HT-29 (cell line): Measurements from ENCODE around the gene NSMF. TPM values are rescaled to one million over a fixed set of nuclear protein-coding genes. Genes with fewer than 3 reads are reported as not detected.

Experiments used
- DNase-seq: peaks from one replicate; pipeline ENCODE4 v3.0.0-alpha.2; 2015; ENCODE audit warnings: low spot score
- total RNA-seq: library from RNA; depleted of rRNA; stranded (reverse); fragments of >200 nt; shearing (Covaris generic); gene quantifications from 2 replicates; pipeline ENCODE4 v1.2.3, GENCODE V29; 2014

Gene NSMF
- total RNA-seq, 1 experiment from 2014 or later = 74.4 TPM

DNA sequence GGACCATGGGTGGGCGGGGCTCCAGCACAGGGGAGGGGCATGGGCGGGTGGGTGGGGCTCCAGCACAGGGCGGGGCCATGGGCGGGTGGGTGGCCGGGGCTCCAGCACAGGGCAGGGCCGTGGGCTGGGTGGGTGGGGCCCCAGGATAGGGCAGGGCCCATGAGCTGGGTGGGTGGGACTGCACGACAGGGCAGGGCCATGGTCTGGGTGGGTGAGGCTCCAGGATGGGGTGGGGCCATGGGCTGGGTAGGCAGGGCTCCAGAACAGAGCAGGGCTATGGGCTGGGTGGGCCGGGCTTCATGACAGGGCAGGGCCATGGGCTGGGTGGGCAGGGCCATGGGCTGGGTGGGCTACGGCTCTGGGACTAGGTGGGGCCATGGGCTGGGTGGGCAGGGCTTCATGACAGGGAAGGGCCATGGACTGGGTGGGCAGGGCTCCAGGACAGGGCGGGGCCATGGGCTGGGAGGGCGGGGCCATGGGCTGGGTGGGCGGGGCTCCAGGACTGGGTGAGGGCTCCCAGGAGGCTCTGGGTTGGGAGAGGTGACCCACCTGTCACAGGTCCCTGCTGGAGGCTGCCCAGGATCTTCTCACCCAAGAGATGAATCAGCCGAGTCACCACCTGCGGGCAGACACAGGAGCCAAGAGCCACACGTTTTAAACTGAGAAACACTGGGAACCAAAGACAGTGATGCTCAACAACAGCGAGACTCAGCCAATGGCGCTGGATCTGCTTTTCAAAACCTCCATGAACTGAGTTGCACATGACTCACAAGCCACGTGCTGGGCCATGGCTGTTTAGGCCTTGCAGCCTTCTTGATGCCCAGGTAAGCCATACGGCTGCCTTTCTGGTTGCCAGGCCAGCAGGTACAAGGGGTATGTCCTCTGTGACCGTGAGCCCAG lies 33.6 kb upstream of the NSMF start:
- peak; percentile 30 for DNase-seq

DNA sequence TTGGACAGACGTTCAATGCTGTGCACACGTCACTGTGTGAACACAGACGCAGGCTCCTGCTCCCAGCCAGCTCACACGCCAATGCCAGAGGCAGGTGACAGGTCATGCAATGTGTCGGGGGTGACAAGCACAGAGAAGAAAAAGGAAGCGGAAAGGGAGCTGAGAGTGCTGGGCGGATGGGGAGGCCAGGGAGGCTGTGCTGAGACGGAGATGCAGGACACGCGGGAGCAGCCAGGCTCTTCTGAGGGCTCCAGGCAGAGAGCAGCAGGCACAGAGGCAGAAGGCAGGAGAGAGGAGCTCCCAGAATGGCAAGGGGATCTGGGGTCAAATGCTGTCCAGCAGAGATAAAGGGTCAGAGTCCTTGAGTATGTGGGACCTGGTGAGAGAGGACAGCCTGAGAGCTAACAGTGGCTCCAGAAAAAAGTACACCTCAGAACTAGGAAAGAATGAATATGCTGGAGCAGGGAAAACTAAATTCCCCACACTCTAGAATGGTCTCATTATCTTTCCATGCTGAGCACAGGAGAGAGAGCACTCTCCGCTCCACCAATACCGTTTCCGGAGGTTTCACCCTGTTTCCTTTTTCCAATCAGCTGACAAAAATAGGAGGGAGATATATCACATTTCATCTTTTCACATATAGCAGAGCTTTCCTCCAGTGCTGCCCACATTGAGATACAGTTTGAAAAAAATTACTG lies 32.8 kb upstream of the NSMF start:
- DNase-seq = no peak

DNA sequence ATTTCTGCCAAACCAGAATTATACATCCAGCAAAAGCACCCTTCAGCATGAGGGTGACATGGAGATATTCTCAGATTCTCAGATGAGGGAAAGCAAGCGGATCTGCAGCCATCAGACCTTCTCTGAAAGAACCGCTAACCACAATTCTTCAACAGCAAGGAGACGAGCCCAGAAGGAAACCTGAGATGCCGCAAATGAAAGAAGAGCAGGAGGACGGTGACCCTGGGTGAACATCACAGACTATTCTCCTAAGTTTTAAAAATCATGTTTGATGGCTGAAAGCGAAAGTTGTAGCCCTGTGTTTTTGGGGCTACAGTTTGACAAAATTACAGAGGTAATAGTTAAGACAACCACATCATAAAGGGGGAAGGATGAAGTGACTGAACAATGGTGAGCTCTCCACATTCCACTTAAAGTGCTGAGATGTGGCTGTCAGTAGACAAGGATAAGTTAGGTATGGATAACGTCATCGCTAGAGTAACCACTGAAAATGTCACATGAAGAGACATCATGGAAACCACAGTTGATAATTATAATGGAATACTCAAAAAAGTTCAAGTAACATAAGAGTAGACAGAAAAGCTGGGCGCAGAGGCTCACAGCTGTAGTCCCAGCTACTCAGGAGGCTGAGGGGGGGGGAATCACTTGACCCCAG lies 31.5 kb upstream of the NSMF start:
- DNase-seq = no peak

DNA sequence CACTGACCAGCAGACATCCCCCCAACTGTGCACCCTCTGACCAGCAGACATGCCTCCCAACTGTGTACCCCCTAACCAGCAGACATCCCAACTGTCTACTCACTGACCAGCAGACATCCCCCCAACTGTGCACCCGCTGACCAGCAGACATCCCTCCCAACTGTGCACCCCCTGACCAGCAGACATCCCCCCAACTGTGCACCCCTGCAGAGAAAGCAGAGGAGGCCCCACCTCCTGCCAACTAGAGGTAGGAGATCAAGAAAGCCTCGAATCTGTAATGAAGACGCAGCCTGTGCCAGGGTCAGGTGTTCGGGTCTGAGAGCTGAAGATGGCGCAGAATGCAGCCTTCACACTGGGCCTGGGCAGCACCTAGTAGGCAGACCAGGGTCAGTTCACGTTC lies 29.8 kb upstream of the NSMF start:
- DNase-seq = no peak

DNA sequence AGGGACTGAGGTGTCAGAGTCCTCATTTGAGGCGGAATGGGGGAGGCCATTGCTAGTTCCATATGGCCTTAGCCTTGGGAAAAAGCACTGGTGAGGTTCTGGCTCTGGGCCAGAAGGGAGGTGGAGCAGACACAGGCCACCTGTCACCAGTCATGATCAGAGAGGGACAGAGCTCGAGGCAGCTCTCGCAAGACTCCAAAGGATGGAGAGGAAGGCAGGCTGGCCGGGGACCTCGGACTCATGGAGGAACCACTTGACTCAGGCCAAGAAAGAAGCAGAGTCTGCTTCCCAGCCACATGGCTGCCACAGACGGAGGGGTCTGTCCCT lies 29.2 kb upstream of the NSMF start:
- peak; percentile 49 for DNase-seq

DNA sequence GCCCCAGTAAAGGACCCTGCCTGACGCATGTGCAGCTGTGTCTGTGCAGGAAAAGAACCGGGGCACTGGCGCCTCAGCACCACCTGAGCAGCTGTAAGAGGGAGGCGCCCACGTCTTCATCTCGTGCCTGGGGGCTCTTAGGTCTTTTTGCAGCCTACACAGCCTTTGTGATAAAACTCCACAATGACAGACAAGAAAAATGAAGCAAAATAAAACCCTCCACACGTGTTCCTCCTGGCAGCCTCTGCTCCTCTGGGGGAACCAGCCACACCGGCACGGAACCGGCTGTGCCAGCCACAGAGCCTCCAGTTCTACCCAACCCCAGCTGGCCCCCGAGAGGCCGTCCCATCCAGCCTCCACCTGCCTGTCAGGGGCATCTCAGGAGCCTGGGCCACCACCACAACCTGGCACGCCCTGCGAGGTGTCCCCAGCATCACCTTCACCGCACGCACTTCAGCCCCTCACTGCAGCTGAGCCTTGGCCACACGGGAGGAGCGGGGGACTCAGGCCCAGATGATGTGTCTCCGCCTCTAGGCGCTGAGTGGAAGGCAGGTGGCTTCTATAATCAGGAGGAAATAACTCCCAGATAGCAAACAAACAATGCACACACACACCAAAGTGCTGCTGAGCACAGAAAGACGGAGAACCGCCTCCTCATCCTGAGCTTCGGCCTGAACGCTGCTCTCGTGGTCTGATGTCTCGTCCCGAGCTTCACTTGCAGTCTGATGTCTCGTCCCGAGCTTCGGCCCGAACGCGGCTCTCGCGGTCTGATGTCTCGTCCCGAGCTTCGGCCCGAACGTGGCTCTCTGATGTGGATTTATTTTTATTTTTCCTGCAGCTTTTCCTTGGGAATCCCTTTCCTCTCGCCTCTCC lies 28.6 kb upstream of the NSMF start:
- peak; percentile 23 for DNase-seq

GRCh38 chr9:137486545-137487453 lies 27.7 kb upstream of the NSMF start:
- DNase-seq = no peak

DNA sequence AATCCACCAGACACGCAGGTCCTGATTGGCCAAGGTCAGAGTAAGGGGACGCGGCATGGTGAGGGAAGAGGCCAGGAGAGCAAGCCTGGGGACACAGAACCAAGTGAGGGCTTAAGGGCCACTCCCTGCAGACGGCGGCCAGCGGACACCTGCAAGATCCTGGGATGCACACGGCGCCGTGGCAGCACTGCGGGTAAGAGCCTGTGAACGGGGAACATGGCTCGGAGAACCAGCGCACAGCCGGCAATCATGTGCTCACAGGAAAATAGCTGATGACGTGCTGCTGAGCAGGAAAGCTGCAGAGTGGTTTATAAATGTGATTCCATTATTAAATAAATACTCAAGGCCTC lies 27.0 kb upstream of the NSMF start:
- no peak for DNase-seq

GRCh38 chr9:137485343-137486140 lies 26.4 kb upstream of the NSMF start:
- DNase-seq = no peak

GRCh38 chr9:137484551-137485315 lies 25.6 kb upstream of the NSMF start:
- no peak for DNase-seq

DNA sequence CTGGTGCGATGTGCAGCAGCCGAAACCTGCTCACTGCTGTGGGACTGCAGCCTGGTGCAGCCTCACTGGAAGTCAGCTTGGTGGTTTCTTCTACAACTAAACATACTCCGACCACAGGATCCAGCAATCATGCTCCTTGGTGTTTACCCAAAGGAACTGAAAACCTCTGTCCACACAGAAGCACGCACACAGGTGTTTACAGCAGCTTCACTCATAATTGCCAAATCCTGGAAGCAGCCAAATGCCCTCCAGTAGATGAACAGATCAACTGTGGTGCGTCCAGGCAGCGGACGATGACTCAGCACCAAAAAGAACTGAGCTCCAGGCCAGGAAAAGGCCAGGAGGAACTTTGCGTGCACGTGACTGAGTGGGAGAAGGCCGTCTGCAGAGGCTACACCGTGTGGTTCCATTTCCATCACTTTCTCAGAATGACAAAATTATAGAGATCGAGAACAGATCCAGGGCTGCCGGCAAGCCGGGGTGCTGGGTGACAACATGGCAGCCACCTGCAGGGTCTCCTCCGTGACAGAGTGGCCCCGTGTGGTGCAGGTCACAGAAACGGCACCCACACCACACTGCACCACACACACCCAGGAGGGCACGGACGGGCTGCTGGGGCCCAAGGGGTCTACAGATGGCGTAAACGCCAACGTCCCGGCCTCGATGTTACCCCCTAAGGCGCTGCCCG lies 23.1 kb upstream of the NSMF start:
- peak; percentile 38 for DNase-seq

GRCh38 chr9:137480686-137481683 lies 21.9 kb upstream of the NSMF start:
- DNase-seq = no peak

DNA sequence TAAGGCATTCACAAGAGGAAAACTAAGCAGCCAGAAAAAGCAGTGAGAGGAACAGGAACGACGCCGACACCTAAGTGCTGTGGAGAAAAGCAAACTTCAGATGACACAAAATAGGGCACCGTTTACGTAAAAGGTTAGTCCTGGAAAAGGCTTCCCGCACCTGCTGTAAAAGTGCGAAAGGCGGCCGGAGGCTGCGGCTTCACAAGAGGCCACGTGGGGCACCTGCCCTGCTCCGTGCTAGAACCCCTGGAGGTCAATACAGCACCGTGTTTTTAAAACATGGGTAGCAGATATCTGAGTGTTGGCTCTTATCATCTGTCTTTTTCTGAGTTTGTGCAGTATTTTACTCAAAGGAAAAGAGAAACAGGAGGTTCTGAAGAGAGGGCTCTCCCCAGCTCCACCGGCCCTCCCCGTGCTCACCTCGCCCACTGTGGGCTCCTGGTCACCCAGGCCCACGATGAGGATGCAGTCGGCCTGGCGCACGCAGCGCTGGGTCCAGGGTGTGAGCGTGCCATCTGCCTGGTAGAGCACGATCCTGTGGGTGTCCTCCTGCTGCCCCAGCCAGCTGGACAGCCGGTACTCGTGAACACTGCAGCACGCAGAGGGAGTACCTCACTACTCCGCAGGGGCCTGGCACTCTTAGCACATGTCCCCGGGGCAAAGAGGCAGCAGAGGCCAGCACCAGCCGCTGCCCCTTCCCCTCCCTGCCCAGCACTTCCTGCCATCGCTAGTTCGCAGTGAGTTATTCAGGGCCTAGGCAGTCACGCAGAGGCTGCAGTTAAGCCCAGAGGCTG lies 21.0 kb upstream of the NSMF start:
- no peak for DNase-seq

- DNase-seq = no peak
These were observed 20.1 kb upstream of the NSMF start for GRCh38 chr9:137478962-137479861.

DNA sequence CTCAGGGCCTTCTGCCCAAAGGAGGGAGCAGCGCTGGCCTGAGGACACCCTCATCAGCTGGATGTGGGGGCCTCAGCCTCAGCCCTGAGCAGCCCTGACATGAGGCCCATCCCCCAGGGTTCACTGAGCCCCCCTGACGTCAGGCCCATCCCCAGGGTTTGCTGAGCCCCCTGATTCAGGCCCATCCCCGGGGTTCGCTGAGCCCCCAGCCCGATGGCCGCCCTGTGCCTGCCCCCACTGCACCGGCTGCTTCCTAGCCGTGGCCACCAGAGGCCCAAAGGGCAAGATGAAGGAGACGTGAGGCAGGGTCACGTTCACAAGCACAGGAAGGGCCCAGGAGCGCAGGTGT lies 19.5 kb upstream of the NSMF start:
- DNase-seq = no peak
